Calu3 (cell line): ENCODE data around the gene TRPM8. TPM values are rescaled to one million over a fixed set of nuclear protein-coding genes. Genes with fewer than 3 reads are reported as not detected.

Experiments
- BruUV-seq: library from RNA; stranded (reverse); fragments of 400-500 nt; replicated peaks from 2 replicates; lab custom pipeline; 2021; lab: Mats Ljungman, UMichigan
- CTCF ChIA-PET: fragments of 300-600 bp; sonication (Branson Sonifier 250); formaldehyde crosslinking; loops from one replicate; lab custom pipeline; 2022; ENCODE audit warnings: antibody characterized with exemption; lab: Charles Lee
- DNase-seq: peaks from one replicate; pipeline ENCODE4 v3.0.0; 2022
- H3K27ac Mint-ChIP-seq: one replicate; pipeline ENCODE4 v1.8.0; 2022; ENCODE audit warnings: mixed read lengths; ENCODE audit not compliant: unreplicated experiment
- H3K27me3 Mint-ChIP-seq: one replicate; pipeline ENCODE4 v1.8.0; 2022; ENCODE audit warnings: mixed read lengths; ENCODE audit not compliant: unreplicated experiment
- H3K36me3 Mint-ChIP-seq: one replicate; pipeline ENCODE4 v1.8.0; 2022; ENCODE audit warnings: mild to moderate bottlenecking, moderate library complexity, mixed read lengths; ENCODE audit not compliant: insufficient read depth, unreplicated experiment
- H3K4me1 Mint-ChIP-seq: one replicate; pipeline ENCODE4 v1.8.0; 2022; ENCODE audit warnings: mild to moderate bottlenecking, low read depth, mixed read lengths; ENCODE audit not compliant: unreplicated experiment
- H3K4me3 Mint-ChIP-seq: one replicate; pipeline ENCODE4 v1.8.0; 2022; ENCODE audit warnings: mild to moderate bottlenecking, low read depth, moderate library complexity, mixed read lengths; ENCODE audit not compliant: unreplicated experiment
- H3K9me3 Mint-ChIP-seq: one replicate; pipeline ENCODE4 v1.8.0; 2022; ENCODE audit warnings: low read depth, mixed read lengths; ENCODE audit not compliant: unreplicated experiment
- intact Hi-C: fragments of 100-400 bp; cut with micrococcal nuclease; formaldehyde crosslinking; loops from one replicate; pipeline ENCODE4 v1.10.0; 2022; ENCODE audit not compliant: unreplicated experiment
- total RNA-seq: library from RNA; stranded (reverse); gene quantifications from 2 replicates; pipeline ENCODE4 v1.2.3, GENCODE V29; 2022
- TF ChIP-seq, protein P1 (sequence below): fragments of 200-600 bp; IDR thresholded peaks from one replicate; pipeline ENCODE4 v1.8.0; 2022; ENCODE audit warnings: antibody characterized with exemption; ENCODE audit not compliant: unreplicated experiment

TRPM8 gene
- total RNA-seq, 1 experiment from 2014 or later, result 1.1 TPM

DNA sequence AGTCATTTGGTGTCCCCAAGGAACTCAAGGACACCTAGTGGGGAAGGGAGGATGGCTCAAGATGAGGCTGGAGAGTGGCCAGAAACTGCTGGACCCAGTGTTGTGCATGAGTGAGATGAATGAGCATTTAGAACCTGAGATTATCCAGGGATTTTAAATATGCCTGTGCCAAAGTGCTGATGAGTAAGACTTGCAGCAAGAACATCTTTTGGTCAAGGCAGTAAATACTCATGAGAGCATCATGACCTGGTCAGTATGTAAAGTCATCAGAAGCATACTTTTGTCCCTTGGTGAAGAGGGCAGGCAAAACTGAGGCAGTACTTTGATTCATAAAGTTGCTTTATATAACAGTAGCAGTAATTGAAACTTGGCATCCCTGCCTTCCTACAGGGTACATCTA lies 130.2 kb downstream of the TRPM8 start:
- H3K27me3 Mint-ChIP-seq, result no peaks in the 10 kb centered on the region
- no TSS peak for BruUV-seq
- H3K36me3 Mint-ChIP-seq, result no peaks in the 10 kb centered on the region
- no peak overlapping the region for H3K4me3 Mint-ChIP-seq
- no peak overlapping the region for H3K27ac Mint-ChIP-seq
- TF ChIP-seq, protein P1, sequence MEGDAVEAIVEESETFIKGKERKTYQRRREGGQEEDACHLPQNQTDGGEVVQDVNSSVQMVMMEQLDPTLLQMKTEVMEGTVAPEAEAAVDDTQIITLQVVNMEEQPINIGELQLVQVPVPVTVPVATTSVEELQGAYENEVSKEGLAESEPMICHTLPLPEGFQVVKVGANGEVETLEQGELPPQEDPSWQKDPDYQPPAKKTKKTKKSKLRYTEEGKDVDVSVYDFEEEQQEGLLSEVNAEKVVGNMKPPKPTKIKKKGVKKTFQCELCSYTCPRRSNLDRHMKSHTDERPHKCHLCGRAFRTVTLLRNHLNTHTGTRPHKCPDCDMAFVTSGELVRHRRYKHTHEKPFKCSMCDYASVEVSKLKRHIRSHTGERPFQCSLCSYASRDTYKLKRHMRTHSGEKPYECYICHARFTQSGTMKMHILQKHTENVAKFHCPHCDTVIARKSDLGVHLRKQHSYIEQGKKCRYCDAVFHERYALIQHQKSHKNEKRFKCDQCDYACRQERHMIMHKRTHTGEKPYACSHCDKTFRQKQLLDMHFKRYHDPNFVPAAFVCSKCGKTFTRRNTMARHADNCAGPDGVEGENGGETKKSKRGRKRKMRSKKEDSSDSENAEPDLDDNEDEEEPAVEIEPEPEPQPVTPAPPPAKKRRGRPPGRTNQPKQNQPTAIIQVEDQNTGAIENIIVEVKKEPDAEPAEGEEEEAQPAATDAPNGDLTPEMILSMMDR, result no peak
- no peaks in the 10 kb centered on the region for H3K4me1 Mint-ChIP-seq
- H3K9me3 Mint-ChIP-seq, result no peaks in the 10 kb centered on the region
- CTCF ChIA-PET, result interaction anchor here (0.6 kb wide), 1 partner anchor 1096 kb away, joined by 4 read pairs; no protein-coding TSS in a partner anchor
- DNase-seq, result no peak
- intact Hi-C loops, result no loop called here

DNA sequence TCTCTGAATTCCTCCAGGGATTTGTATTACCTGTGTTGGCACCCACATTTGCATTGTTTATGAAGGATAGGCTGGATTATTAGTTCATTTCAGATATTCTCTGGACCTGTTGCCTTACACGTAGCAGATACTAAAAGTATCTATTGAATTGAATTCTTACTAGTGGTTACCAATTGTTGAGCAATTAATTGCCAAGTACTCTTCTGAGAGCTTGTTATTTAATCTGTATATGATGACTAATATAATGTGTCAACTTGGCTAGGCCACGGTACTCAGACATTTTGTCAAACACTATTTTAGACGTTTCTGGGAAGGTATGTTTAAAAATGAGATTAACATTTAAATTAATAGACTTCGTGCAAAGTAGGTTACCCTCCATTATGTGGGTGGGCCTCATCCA lies 130.9 kb downstream of the TRPM8 start:
- intact Hi-C loops, result no loop called here
- DNase-seq, result no peak
- Mint-ChIP-seq H3K27ac (no peak overlapping the region), H3K4me3 (no peak overlapping the region), H3K9me3 (no peaks in the 10 kb centered on the region), H3K4me1 (no peaks in the 10 kb centered on the region), H3K36me3 (no peaks in the 10 kb centered on the region), H3K27me3 (no peaks in the 10 kb centered on the region)
- TF ChIP-seq, protein P1, result no peak
- CTCF ChIA-PET, result interaction anchor here (0.6 kb wide), 1 partner anchor 1095 kb away, joined by 4 read pairs; no protein-coding TSS in a partner anchor
- no TSS peak for BruUV-seq

DNA sequence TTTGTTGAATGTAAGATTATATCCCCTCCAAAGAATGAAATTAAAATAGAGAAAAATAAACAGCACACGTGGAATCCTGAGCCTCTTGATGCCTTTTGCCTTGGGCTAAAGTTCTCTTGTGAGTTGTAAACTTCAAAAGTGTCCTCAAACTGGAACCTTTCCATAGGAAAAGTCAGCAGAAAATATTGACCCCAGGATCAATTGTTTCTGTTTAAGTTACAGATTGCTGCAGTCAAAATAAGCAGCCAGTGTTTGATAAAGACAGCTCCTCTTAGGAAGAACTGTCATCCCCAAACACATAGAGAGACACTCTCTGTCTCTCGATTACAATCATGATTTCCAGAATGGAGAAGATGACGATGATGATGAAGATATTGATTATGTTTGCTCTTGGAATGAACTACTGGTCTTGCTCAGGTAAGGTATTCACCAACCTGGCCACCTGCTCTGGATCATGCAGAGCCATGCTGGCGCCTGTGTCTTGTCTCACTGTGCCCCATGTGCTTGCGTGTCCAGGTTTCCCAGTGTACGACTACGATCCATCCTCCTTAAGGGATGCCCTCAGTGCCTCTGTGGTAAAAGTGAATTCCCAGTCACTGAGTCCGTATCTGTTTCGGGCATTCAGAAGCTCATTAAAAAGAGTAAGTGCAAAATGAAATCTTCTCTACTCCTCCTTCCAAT lies 133.4 kb downstream of the TRPM8 start, which contains the start of gene SPP2:
Gene SPP2 (plus strand): TSS at position 248 of the 681 bp plus-strand sequence. CDS start 85 bp downstream, at position 333.
- Mint-ChIP-seq H3K4me1 (no peaks in the 10 kb centered on the region), H3K36me3 (no peaks in the 10 kb centered on the region), H3K4me3 (no peak within 1 kb of the TSS), H3K27ac (no peak within 1 kb of the TSS), H3K27me3 (no peaks in the 10 kb centered on the region), H3K9me3 (no peaks in the 10 kb centered on the region)
- intact Hi-C loops, result no loop called here
- CTCF ChIA-PET, result no interaction called here
- BruUV-seq, result no TSS peak
- no peak for DNase-seq
- TF ChIP-seq, protein P1, result no peak

DNA sequence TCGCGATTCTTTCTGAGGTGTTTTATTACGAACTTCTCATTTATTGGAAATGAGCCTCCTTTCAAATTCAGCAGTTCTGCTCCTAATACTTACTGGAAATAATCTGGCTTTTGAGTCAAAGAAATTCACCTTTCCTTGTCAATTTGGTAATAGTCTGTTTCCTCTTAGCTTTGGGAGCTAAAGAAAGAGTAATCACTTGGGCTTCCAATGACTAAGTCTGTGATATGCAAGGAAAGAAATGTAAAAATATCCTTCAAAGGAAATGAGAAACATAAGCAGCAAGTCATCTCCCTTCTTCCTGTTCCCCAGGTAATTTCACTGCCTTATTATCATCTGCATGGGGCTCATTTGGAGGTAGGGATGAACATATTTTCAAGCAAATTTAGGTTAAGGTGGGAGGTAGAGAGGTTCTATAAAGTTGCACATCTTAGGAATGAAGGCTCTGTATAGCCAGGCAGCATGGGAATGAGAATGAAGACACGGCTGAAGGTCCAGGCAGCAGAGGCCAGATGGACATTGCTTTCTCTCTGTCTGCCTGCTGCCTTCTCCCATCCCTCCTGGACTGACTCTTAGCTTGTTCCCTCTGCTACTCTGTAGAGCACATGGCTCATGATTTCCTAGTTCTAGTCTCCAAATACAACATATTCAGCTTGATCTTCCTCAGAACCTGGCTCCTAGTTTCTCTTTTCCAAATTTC lies 134.3 kb downstream of the TRPM8 start:
- CTCF ChIA-PET, result interaction anchor here (0.6 kb wide), 1 partner anchor 23 kb away, joined by 3 read pairs; no protein-coding TSS in a partner anchor
- TF ChIP-seq, protein P1, result no peak

More for the DNA sequence above, 134.3 kb downstream of the TRPM8 start:
- no peaks in the 10 kb centered on the region for H3K36me3 Mint-ChIP-seq
- no peak for DNase-seq
- H3K27ac Mint-ChIP-seq, result no peak overlapping the region
- no TSS peak for BruUV-seq
- no peak overlapping the region for H3K4me3 Mint-ChIP-seq
- H3K27me3 Mint-ChIP-seq, result no peaks in the 10 kb centered on the region
- no peaks in the 10 kb centered on the region for H3K9me3 Mint-ChIP-seq
- intact Hi-C loops, result no loop called here
- H3K4me1 Mint-ChIP-seq, result no peaks in the 10 kb centered on the region
